HG03097 (cell line): Measurements from ENCODE around the gene ABCA4.
"Not testable (repeated sequence)": the region's sequence is repeated elsewhere in the genome, so short reads cannot be mapped to it uniquely, and the experiment has no call there.

Experiments used
- ATAC-seq: cut with Tn5 transposase; IDR thresholded peaks from one replicate; pipeline ENCODE4 v1.9.1; 2021; ENCODE audit not compliant: unreplicated experiment, low FRiP score

ABCA4 gene

GRCh38 chr1:94120991-94121390 is at the start of gene ABCA4:
Gene ABCA4, minus strand, starts transcription at chr1:94121148. Its CDS starts 103 bp downstream, at chr1:94121045.
- no peak for ATAC-seq

DNA sequence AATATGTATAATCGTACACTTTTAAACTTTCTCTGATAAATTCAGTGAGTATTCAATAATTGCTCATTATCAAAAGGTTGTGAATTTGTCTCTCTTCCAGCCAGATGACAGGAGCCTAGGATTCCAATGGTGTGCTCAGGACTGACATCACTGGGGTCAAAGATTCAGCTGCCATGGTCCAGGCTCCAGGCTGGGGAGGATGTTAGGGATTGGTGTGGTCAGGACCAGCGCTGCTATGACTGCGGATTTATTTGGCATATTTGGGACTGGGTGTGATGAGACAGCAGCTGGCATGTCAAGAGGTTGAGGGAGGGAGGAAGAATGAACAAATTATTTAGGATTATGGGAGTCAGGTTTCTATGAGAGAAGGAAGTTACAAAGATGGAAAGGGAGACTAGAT is 48.2 kb upstream of the ABCA4 start:
- ATAC-seq: no peak

DNA sequence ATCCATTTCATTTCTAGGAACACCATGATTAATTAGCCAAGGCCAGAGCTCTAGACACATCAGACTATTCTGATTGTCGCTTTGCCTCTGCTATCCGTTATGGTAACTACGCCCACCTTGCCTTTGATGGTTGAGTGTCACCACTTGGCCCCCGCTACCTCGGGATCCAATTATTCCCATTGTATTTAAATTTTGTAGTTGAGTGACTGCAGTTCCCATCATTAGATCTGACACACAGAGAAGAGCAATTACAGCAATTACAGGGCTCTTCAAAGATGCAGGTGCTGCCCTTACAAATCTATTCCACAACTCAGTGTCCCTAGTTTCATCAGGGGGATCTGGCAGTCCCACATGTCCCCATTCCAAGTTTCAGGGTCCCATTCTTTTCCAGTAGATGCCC is 44.9 kb upstream of the ABCA4 start:
- ATAC-seq: no peak

- ATAC-seq: not testable (repeated sequence)
Observed at GRCh38 chr1:94164885-94165284, 43.9 kb upstream of the ABCA4 start.

DNA sequence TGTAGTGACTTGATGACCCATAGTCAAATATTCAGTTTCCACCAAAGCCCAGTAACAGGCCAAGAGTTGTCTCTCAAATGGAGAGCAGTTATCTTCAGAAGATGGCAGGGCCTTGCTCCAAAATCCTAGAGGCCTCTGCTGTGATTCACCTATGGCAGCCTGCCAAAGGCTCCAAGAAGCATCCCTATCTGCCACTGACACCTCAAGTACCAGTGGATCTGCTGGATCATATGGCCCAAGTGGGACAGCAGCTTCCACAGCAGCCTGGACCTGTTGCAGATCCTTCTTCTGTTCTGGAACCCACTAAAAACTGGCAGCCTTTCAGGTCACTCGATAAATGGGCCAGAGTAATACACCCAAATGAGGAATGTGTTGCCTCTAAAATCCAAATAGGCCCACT is 43.2 kb upstream of the ABCA4 start:
- not testable (repeated sequence) for ATAC-seq

DNA sequence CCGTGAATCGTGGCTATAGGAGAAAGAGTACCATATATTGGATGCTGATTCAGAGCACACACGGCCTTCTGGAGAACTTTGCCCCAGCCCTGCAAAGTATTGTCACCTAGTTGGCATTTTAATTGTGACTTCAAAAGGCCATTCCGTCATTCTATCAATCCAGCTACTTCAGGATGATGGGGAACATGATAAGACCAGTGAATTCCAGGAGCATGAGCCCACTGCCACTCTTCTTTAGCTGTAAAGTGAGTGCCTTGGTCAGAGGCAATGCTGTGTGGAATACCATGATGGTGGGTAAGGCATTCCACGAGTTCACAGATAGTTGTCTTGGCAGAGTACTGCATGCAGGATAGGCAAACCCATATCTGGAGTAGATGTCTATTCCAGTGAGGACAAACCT is 42.3 kb upstream of the ABCA4 start:
- not testable (repeated sequence) for ATAC-seq

- ATAC-seq: no peak
Observed at GRCh38 chr1:94160811-94161210, 39.9 kb upstream of the ABCA4 start.

GRCh38 chr1:94156096-94156625 is 35.2 kb upstream of the ABCA4 start:
- ATAC-seq: no peak

- no peak for ATAC-seq
Observed at GRCh38 chr1:94154989-94155388, 34.0 kb upstream of the ABCA4 start.

GRCh38 chr1:94153133-94153532 is 32.2 kb upstream of the ABCA4 start:
- no peak for ATAC-seq

- not testable (repeated sequence) for ATAC-seq
Observed at GRCh38 chr1:94149166-94149565, 28.2 kb upstream of the ABCA4 start.

DNA sequence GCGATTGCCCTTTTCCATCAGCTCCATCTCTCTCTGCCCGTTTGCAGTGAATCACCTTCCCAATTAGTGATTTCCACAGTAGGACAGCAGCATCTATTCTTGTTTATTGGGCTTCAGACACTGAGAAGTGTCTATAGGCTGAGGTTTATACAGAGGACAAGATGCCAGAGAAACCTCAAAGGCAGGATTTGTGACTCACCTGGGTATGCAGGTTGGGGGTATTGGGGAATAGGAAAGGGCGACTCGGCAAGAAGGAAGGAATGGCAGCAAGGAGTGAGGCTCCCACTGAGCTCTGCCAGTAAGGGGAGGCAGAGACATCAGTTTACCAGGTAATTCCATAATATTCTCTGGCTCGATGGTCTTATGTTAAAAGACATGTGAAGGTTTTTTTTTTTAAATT is 25.3 kb upstream of the ABCA4 start:
- ATAC-seq: no peak

DNA sequence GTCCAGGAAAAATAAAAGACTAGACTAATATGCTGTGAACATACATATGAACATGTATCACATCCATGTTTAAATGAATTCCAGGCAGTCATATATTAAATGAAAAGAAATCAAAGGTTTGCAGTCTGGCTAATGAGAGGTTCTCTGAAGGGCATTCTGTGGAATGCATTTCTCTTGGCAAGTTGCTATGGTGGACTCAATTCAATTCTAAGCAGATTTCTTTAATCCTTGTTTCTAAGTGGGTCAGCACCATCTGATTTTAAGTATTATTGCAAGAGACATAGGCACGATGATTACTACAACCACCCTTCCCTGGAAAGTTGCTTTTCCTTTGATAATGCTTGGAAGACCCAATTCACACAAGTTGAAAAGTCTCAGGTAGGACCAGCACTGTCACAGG is 23.9 kb upstream of the ABCA4 start:
- ATAC-seq: no peak

DNA sequence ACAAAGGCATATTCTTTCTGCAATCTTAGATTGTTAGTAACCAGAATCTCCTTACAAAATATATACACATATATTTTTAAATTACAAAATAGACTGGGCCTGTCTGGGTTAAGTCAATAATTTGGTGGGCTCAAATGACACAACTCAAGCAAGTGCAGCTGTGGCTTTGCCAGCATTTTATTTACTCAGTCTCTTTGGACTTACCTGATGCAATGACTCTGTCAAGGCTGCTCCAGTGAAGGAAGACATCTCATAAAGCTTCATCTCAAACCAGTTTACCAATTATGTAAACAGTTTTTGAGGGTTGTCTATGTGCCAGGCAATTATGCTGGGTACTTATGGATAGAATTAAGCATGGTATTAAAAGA is 22.8 kb upstream of the ABCA4 start:
- no peak for ATAC-seq

- no peak for ATAC-seq
Observed at GRCh38 chr1:94143173-94143808, 22.3 kb upstream of the ABCA4 start.

GRCh38 chr1:94142583-94142982 is 21.6 kb upstream of the ABCA4 start:
- ATAC-seq: no peak

- ATAC-seq: no peak
Observed at GRCh38 chr1:94142022-94142421, 21.1 kb upstream of the ABCA4 start.

DNA sequence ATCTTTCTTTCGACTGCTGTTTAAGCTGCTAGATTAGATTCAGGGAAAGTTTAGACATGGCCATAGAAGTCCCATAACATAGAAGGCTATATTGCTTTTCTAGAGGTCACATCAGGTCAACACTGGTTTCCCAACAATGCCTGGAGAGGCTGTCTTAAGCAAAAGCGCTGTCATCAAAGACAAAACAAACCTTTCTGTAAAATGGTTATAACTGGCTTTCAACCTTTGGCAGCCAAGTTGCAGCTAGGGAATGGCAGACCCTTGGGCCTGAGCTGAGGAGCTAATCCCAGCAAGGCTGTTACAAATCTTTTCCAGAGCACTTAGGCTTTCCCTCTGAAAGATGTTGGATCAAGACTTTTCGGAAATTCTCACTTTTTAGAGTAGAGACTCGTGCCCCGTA is 11.2 kb upstream of the ABCA4 start:
- no peak for ATAC-seq

DNA sequence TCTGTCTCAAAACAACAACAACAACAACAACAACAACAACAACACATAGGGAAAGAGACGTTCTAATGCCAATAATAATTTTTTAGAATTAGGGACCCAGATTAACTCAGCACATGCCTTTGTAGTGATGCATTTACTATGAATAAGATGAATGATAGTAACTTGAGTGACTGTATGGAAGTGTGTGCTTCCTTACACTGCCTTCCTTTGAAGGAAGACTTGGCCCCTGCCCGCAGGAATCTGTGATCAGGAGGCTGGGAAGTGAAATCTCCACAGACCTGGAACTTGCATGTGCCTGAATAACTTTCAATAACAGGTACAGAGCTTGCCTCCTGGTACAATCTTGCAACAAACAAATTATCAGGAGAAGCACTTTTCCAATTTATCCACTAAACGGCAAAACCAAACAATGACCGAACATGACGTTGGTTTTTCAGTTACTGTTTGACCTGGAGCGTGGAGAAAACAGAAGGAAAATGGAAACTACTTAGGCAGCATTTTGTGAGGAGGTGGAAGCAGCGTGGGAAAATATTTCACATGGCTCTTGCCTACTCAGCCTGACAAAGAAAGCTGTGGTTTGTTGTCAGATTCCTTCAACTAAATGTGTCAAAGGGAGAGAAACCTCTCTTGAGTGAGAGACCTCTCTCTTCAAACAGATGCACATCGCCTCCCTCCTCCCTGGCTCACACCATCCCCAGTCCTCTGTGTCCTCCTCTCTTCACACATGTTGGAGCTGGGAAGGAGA is 10.1 kb upstream of the ABCA4 start:
- no peak for ATAC-seq

DNA sequence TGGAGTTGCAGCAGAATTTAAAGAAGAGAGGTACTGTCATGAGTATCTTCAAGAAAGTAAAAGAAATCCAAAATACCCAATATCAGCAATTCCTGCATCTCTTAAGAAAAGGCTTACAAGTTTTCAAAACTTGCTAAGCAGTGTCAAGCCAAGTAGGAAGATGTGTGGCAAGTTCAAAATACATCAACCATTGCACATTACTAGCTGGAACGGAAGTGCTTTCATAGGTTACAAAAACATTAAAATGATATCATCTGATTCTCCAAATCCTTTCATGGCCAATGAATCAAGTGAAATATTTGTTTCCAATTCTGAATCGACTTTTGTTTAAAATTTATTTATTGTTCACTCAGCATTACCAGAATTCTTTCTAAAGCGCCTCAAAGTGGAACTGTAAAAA is 5.7 kb upstream of the ABCA4 start:
- ATAC-seq: no peak

- no peak for ATAC-seq
Observed at GRCh38 chr1:94125551-94126514, 4.9 kb upstream of the ABCA4 start.
